ENCODE measurements around the gene ADAMTS10. TPM values are rescaled to one million over a fixed set of nuclear protein-coding genes. Genes with fewer than 3 reads are reported as not detected.
"Not testable (repeated sequence)": the region's sequence is repeated elsewhere in the genome, so short reads cannot be mapped to it uniquely, and the experiment has no call there.

ADAMTS10 gene
- polyA plus RNA-seq, 1 experiment: 6.4 TPM

DNA sequence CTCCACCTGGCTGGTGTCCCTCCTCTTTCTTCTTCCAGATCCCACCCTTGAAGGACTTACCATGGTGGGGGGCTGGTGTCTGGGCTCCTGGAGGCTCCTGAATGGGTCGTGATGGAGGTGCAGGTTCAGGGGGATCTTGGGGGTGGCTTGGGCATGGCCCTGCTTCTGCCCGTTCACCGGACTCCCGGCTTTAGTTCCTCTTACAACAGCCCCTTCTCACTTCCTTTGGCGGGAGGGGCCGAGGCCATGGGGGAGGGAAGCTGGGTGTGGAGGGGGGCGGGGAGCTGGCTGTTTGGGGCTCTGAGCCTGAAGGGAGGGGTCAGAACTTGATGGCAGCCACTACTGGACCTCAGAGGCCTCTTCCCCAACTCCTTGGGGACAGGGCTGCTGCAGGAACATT, 33.3 kb downstream of the ADAMTS10 start, which contains the start of gene MYO1F:
Gene MYO1F, minus strand, starts transcription at position 196 of the 400 bp plus-strand sequence. Its CDS starts 133 bp downstream, at position 63.
- no peaks in the 10 kb centered on the region for H3K9me3 ChIP-seq (ENCODE audit: control insufficient read depth, insufficient read depth, low read length)
- H3K27ac ChIP-seq (ENCODE audit: low read depth, low read length): no peak within 1 kb of the TSS
- TF ChIP-seq, protein P1, sequence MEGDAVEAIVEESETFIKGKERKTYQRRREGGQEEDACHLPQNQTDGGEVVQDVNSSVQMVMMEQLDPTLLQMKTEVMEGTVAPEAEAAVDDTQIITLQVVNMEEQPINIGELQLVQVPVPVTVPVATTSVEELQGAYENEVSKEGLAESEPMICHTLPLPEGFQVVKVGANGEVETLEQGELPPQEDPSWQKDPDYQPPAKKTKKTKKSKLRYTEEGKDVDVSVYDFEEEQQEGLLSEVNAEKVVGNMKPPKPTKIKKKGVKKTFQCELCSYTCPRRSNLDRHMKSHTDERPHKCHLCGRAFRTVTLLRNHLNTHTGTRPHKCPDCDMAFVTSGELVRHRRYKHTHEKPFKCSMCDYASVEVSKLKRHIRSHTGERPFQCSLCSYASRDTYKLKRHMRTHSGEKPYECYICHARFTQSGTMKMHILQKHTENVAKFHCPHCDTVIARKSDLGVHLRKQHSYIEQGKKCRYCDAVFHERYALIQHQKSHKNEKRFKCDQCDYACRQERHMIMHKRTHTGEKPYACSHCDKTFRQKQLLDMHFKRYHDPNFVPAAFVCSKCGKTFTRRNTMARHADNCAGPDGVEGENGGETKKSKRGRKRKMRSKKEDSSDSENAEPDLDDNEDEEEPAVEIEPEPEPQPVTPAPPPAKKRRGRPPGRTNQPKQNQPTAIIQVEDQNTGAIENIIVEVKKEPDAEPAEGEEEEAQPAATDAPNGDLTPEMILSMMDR (IDR thresholded peaks at IDR 0.05; ENCODE audit: low read depth, low read length): no peak
- DNase-seq (ENCODE audit: low read depth, low spot score): no peak
- CTCF ChIA-PET: interaction anchor here (0.6 to 5.1 kb wide), 7 partner anchors 10 to 1338 kb away, joined by 3 to 88 read pairs (median 4); partner anchors contain the start of gene MARCHF2
- POLR2A ChIA-PET: no interaction called here
- peaks cover 4% of the 10 kb centered on the region for H3K27me3 ChIP-seq (ENCODE audit: control insufficient read depth, insufficient read depth, low read length)
- H3K4me3 ChIP-seq (ENCODE audit: low read depth, low read length): no peak within 1 kb of the TSS

DNA sequence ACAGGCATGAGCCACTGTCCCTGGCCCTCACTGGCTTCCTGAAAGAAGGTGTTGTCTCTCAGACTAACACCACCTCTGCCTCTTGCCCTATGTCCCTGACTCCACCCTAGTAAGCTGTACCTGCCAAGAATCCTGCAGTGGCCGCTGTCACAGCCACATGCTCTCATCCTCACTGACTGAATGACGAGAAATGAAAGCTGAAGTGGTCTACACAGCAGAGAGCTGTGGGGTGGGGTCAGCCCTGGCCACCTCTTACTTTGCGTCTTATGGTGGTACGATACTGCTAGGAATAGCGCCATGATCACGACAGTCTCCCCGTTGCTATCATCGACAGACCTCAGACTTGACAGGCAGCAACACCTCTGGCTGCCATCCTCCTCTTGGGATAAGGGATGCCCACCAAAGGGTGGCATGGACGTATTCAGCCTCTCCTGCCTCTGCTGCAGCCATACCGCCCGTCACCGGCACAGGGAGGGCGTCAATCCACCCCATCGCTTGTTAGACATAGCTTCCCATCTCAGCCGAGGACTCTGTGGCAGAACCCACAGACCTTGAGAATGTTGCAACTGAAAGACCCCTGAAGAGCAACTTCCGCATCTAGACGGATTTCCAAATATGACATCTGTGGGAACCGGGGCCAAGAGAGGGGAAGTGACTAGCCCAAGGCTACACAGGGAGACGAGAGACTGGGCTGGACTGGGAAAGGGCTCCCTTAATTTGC, 34.1 kb downstream of the ADAMTS10 start:
- no peak for DNase-seq (ENCODE audit: low read depth, low spot score)
- CTCF ChIA-PET: interaction anchor here (0.5 to 4.2 kb wide), 2 partner anchors 11 to 258 kb away, joined by 5 to 21 read pairs; no protein-coding TSS in a partner anchor
- POLR2A ChIA-PET: no interaction called here
- H3K27me3 ChIP-seq (ENCODE audit: control insufficient read depth, insufficient read depth, low read length): peaks cover 4% of the 10 kb centered on the region
- no peaks in the 10 kb centered on the region for H3K9me3 ChIP-seq (ENCODE audit: control insufficient read depth, insufficient read depth, low read length)
- no peak overlapping the region for H3K27ac ChIP-seq (ENCODE audit: low read depth, low read length)
- TF ChIP-seq, protein P1 (IDR thresholded peaks at IDR 0.05; ENCODE audit: low read depth, low read length): no peak
- no peak overlapping the region for H3K4me3 ChIP-seq (ENCODE audit: low read depth, low read length)

- POLR2A ChIA-PET: no interaction called here
- H3K27me3 ChIP-seq (ENCODE audit: control insufficient read depth, insufficient read depth, low read length): peaks cover 4% of the 10 kb centered on the region
- no peaks in the 10 kb centered on the region; the same call in 1 of the 2 replicates for H3K9me3 ChIP-seq (ENCODE audit: control insufficient read depth, insufficient read depth, low read length)
- TF ChIP-seq, protein P1 (IDR thresholded peaks at IDR 0.05; ENCODE audit: low read depth, low read length): no peak
- DNase-seq (ENCODE audit: low read depth, low spot score): no peak
- no peak overlapping the region for H3K27ac ChIP-seq (ENCODE audit: low read depth, low read length)
- CTCF ChIA-PET: interaction anchor here (0.5 kb wide), 1 partner anchor 257 kb away, joined by 5 read pairs; no protein-coding TSS in a partner anchor
- no peak overlapping the region for H3K4me3 ChIP-seq (ENCODE audit: low read depth, low read length)
Measured at GRCh38 chr19:8575467-8575997, 35.0 kb downstream of the ADAMTS10 start.

GRCh38 chr19:8574619-8574922, 35.9 kb downstream of the ADAMTS10 start:
- POLR2A ChIA-PET; CTCF ChIA-PET; H3K9me3 ChIP-seq (ENCODE audit: control insufficient read depth, insufficient read depth, low read length); H3K4me3 ChIP-seq (ENCODE audit: low read depth, low read length); H3K27ac ChIP-seq (ENCODE audit: low read depth, low read length); H3K27me3 ChIP-seq (ENCODE audit: control insufficient read depth, insufficient read depth, low read length); DNase-seq (ENCODE audit: low read depth, low spot score): not testable (repeated sequence)

DNA sequence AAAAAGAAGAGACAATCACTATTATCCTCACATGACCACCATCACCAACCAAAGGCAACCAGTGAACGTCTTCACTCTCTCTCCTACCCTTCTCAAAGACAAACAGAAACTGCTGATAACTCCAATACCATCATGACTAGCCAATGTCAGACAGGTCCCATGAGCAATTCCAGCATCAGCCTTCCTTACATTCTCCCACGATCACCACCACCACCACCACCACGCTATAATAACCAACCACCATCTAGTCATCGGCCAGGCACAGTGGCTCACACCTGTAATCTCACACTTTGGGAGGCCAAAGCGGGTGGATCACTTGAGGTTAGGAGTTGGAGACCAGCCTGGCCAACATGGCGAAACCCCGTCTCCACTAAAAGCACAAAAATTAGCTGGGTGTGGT, 37.2 kb downstream of the ADAMTS10 start:
- no peaks in the 10 kb centered on the region; the same call in 1 of the 2 replicates for H3K9me3 ChIP-seq (ENCODE audit: control insufficient read depth, insufficient read depth, low read length)
- H3K4me3 ChIP-seq (ENCODE audit: low read depth, low read length): no peak overlapping the region
- peaks cover 2% of the 10 kb centered on the region for H3K27me3 ChIP-seq (ENCODE audit: control insufficient read depth, insufficient read depth, low read length)
- H3K27ac ChIP-seq (ENCODE audit: low read depth, low read length): no peak overlapping the region
- POLR2A ChIA-PET: no interaction called here
- DNase-seq (ENCODE audit: low read depth, low spot score): no peak
- CTCF ChIA-PET: no interaction called here
- TF ChIP-seq, protein P1 (IDR thresholded peaks at IDR 0.05; ENCODE audit: low read depth, low read length): no peak
